H1 (cell line): Measurements from ENCODE around the gene SPACA9.

ENCODE experiments used
- CTBP2 ChIP-seq: IDR thresholded peaks from 2 replicates; pipeline ENCODE4 v1.7.0; 2011; ENCODE audit warnings: borderline replicate concordance, mild to moderate bottlenecking, moderate library complexity, mixed read lengths, low read length; ENCODE audit not compliant: insufficient read depth, insufficient read length
- CTCF ChIP-seq, 3 experiments: IDR thresholded peaks; 1 replicate in 2 of 3; 2 replicates in 1 of 3; pipeline versions ENCODE4 v1.5.1 to v1.6.1; 2011; ENCODE audit warnings: low read length in 3 of 3, mild to moderate bottlenecking in 3 of 3, inconsistent platforms in 2 of 3, low read depth in 1 of 3, moderate library complexity in 1 of 3; ENCODE audit not compliant: insufficient read depth in 1 of 3; ENCODE audit errors: control extremely low read depth in 1 of 3
- EP300 ChIP-seq, 2 experiments: IDR thresholded peaks; 1 replicate in 1 of 2; 2 replicates in 1 of 2; pipeline ENCODE4 v1.6.1; 2011 to 2012; ENCODE audit warnings: low read depth in 2 of 2, low read length in 2 of 2, mild to moderate bottlenecking in 2 of 2, borderline replicate concordance in 1 of 2, inconsistent platforms in 1 of 2, moderate library complexity in 1 of 2
- EZH2 ChIP-seq: fragments of 200-600 bp; sonication (generic); IDR thresholded peaks from 2 replicates; pipeline ENCODE4 v1.7.1; 2012; ENCODE audit warnings: low read depth, mild to moderate bottlenecking, moderate library complexity, low read length, inconsistent platforms; ENCODE audit not compliant: severe bottlenecking
- KDM1A ChIP-seq: fragments of 200-600, 300-600 bp; sonication (generic); IDR thresholded peaks from 2 replicates; pipeline ENCODE4 v1.7.1; 2016; ENCODE audit warnings: mild to moderate bottlenecking, low read length, borderline replicate concordance
- MAX ChIP-seq: IDR thresholded peaks from 2 replicates; pipeline ENCODE4 v1.6.1; 2012; ENCODE audit warnings: inconsistent platforms
- TEAD4 ChIP-seq: IDR thresholded peaks from 2 replicates; pipeline ENCODE4 v1.6.1; 2012; ENCODE audit warnings: low read depth, low read length, inconsistent platforms, mixed read lengths
- YY1 ChIP-seq: IDR thresholded peaks from 2 replicates; pipeline ENCODE4 v1.6.1; 2011; ENCODE audit warnings: low read depth, mild to moderate bottlenecking, low read length

GRCh38 chr9:132896264-132896663, 17.6 kb downstream of the SPACA9 start:
- no peak for TF ChIP-seq CTBP2
- no peak for TF ChIP-seq EP300 (IDR thresholded peaks at IDR 0.05; ENCODE audit: borderline replicate concordance in 1 of 2, low read depth in 2 of 2, low read length in 2 of 2)
- TF ChIP-seq CTCF (IDR thresholded peaks at IDR 0.05; ENCODE audit: control extremely low read depth in 1 of 3, insufficient read depth in 1 of 3, low read depth in 1 of 3, low read length in 3 of 3) = no peak
- TF ChIP-seq MAX = no peak
- TF ChIP-seq TEAD4 = no peak
- TF ChIP-seq EZH2 = no peak
- no peak for TF ChIP-seq YY1
- no peak for TF ChIP-seq KDM1A
